GM19467 (cell line): ENCODE data around the gene FBXL13.
"Not testable (repeated sequence)": the region's sequence is repeated elsewhere in the genome, so short reads cannot be mapped to it uniquely, and the experiment has no call there.

Source experiments
- ATAC-seq: cut with Tn5 transposase; IDR thresholded peaks from one replicate; pipeline ENCODE4 v1.9.1; 2021; ENCODE audit warnings: mild to moderate bottlenecking, moderate library complexity; ENCODE audit not compliant: unreplicated experiment

FBXL13 gene

DNA sequence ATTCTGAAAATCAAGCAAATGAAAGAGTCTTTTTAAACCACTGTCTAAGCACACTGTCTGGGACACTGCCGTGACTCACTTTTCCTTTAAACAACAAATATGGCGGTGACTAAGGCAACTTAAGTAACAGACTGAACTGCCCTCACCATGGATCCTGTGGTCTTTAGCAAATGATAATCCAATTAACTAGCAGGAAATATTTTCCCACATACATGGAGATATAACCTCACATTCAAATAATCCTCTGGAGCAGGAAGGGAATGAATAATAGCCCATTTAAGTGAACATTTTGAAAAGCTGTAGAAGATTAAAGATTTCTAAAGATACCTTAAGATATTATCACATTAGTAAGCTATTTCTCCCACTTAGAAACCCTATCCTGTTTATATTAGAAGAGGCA is 202.1 kb downstream of the FBXL13 start:
- ATAC-seq, result no peak

DNA sequence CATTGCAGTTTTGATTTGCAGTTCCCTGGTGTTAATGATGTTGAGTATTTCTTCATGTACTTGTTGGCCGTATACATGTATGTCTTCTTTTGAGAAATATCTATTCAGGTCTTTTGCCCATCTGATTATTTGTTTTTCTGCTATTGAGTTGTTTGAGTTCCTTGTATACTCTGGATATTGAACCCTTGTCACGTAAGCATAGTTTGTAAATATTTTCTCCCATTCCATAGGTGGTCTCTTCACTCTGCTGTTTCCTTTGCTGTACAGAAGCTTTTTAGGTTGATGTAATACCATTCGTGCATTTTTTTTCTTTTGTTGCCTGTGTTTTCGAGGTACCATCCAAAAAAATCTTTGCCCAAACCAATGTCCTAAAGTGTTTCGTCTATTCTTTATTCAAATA is 205.4 kb downstream of the FBXL13 start:
- ATAC-seq, result no peak

GRCh38 chr7:102866535-102867215 is 207.9 kb downstream of the FBXL13 start:
- no peak for ATAC-seq

DNA sequence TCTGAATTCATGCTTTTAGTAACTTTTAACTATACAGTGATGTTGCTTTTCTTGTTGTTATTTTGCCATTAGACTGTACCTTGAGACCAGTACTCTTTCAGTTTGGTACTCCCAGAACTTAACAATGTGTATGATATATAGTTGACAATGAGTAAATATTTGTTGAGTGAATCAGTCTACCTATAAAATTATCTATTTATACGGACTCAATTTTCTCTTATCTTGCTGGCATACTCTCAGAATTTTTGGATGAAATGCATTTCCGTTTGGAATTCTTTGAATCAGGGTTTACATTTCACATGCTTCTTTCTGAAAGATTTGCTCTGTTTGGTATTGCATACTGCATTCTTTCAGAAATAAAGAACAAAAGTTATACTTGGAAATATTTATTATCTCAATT is 209.6 kb downstream of the FBXL13 start:
- no peak for ATAC-seq

GRCh38 chr7:102860351-102860811 is 214.2 kb downstream of the FBXL13 start:
- no peak for ATAC-seq

- ATAC-seq, result no peak
These were observed 214.8 kb downstream of the FBXL13 start for GRCh38 chr7:102859799-102860125.

DNA sequence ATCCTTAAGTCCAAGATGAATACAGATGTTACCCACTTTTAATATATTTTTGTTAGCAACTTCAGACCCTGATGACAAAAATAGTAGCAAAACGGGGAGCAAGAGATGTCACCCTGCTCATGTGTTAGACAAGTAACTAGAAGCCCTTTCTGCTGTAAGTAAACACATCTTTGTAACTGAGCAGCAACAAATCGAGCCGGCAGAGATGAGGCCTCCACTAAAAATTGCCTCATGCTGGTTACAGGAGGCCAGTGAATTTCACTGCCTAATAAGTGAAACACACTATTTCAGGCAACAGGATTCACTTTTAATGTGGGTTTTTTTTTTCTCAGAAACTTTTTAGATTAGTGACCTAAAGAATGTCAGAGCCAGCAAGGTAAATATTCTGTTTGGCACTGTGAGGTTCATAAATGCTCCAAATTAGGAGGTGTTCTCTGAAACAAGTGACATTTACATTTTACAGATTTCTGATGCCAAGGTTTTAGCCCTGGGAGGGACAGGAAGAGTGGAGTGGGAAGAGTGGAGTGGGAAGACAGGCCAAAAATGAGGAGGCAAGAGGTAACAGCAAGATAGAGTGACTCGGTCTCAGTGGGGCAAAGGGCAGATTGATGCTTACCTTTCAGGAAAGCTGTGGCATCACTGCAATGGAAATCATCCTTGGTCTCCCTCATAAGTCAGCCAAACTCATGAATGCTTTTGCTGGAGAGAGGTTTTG is 215.4 kb downstream of the FBXL13 start:
- ATAC-seq, result no peak

DNA sequence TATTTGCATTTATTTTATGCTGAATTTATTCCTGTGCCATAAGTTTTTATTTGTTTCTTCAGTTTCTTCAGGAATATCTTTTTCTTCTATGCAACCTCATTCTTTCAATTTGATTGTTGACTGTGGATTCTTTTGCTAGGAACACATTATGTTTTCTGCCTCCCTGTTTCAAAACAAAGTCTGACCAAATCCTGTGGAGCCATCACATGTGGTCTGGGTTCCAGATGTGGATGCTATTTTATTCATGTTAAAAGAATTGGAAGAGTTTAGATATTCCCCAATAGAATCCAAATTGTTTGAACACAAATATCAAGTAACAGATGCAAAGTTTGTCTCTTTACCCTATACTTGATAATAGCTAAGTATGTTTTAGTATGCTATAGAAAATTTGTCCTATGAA is 218.6 kb downstream of the FBXL13 start:
- ATAC-seq, result no peak

DNA sequence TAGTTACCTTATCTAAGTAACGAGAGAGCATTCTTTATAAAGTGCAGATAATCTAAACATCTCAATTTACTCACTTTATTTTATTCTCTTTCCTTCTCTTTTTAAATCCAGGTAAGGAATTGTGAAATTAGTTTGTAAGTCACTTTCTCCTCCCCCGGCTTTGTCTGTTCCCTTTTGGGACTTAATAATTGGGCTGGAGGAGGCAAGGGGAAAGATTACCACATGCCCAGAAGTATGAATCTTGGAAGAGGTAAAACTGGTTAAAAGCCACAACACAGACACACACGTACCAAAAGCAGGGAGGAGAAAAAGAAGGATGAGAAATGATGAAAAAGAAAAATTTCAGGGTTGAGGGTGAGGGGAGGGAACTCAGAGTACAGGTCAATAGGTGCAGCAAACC is 225.1 kb downstream of the FBXL13 start:
- ATAC-seq, result no peak

GRCh38 chr7:102849079-102849478 is 225.5 kb downstream of the FBXL13 start:
- ATAC-seq, result no peak

DNA sequence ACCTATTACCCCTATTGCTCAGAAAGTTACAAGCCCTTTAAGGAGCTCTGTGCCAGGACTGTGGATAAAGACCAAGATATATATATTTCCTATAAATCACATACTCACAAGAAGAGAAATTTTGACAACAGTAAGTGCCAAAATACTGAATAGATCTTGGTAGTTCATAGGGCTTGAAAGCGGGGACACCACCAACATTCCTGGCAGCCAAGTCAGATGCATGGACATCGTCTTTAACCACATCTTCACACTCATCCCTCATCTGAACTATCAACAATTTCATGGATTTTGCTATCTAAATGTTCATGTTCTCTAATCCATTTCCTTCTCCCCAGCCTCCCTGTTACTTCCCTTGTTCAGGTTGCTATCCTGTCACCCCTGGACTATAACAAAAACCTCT is 229.2 kb downstream of the FBXL13 start:
- no peak for ATAC-seq

GRCh38 chr7:102843850-102844249 is 230.7 kb downstream of the FBXL13 start:
- peak; percentile 67 for ATAC-seq

GRCh38 chr7:102842284-102842683 is 232.3 kb downstream of the FBXL13 start:
- ATAC-seq, result no peak

- no peak for ATAC-seq
These were observed 233.3 kb downstream of the FBXL13 start for GRCh38 chr7:102841290-102841689.

GRCh38 chr7:102840404-102840803 is 234.2 kb downstream of the FBXL13 start:
- ATAC-seq, result no peak

- not testable (repeated sequence) for ATAC-seq
These were observed 236.0 kb downstream of the FBXL13 start for GRCh38 chr7:102838572-102839101.

GRCh38 chr7:102837802-102838201 is 236.8 kb downstream of the FBXL13 start:
- no peak for ATAC-seq

DNA sequence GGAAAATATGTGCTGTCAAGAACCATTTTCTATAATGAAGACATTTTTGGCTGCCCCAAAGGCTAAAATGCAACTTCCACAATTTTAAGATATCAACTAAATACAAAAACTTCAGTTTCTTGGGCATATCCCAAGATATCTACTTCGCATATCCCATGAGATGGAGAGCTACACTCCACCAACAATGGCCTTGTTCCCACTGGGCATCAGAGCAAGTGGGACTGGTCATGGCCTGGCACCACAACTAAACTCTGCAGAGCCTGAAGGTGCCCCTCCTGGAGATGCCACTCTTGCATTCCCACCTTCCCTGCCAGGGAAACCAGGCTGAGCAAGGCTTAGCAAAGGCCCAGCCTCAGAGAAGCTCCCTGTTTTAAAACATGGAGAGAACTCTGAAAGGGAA is 237.6 kb downstream of the FBXL13 start:
- no peak for ATAC-seq

DNA sequence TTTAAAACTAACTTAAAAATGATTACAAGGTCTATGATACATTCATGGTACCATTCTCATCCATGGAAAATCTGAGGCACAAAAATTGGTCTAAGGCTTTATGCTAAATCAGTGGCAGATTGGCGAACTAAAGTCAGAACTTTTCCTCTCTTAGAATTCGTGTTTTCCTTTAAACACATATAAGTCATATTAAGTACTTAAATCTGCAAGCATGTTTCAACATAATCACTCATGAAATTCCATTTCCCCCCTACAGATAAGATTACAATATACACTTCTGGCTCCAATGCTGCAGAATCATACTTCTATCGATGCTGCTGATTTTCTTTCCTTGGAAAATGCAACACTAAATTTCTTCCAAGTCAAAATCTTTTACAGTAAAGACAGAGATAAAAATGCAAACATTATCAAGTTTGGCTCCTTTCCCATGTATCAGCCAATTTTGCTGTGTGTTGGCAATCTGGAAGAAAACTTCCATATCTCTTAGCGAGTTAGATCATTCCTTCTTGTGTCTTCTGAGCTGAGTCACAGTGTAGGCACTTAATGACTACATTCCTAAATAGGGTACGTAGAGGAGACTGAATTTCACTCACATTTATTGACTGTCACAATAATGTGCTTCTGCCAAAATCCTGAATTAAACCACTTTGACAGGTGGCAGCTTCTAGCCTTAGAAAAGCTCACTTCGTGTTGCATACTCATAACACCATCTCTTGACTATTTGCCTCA is 238.2 kb downstream of the FBXL13 start:
- ATAC-seq, result no peak

DNA sequence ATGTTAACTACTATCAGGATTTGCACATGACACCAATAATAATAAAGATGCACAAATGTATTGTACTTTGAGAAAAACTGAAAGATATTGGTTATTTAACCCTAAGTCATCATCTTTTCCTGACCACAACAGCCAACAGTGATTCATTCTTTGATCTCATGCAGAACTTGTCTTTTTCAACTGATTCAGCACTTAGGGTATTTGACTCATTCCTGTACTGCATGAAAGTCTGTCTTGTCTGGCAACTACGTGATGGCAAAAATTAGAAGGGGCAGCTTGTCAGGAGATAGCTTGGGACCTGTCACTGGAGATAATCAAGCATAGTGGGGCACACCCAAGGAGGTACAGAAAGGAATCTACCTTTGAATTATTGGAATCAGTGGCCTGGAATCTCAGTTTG is 239.6 kb downstream of the FBXL13 start:
- no peak for ATAC-seq

GRCh38 chr7:102834466-102834865 is 240.1 kb downstream of the FBXL13 start:
- ATAC-seq, result no peak

DNA sequence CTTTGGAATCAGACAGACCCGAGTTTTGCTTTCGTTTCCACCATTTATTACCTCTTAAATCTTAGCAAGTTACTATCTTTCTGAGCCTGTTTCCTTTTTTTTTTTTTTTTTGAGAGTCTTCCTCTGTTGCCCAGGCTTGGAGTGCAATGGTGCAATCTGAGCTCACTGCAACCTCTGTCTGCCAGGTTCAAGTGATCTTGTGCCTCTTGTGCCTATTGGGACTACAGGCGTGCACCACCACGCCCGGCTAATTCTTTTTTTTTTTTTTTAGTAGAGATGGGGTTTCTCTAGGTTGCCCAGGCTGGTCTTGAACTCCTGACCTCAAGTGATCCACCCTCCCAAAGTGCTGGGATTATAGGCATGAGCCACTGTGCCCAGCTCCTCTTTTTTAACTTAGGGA is 241.3 kb downstream of the FBXL13 start:
- no peak for ATAC-seq
